Measurements from ENCODE around the gene GOT1.

The GOT1 gene

GRCh38 chr10:99433378-99434020 lies 3.1 kb upstream of the GOT1 start:
- DNase-seq (ENCODE audit: low read depth in 3 of 3), result no peak

- DNase-seq (ENCODE audit: low read depth in 3 of 3), result no peak
Measured at GRCh38 chr10:99432881-99433280, 2.5 kb upstream of the GOT1 start.

- no peak for DNase-seq (ENCODE audit: low read depth in 3 of 3)
Measured at GRCh38 chr10:99432047-99432446, 1.6 kb upstream of the GOT1 start.

- DNase-seq (ENCODE audit: low read depth in 3 of 3), result no peak
Measured at GRCh38 chr10:99431190-99431760, 851 bp upstream of the GOT1 start.

GRCh38 chr10:99430116-99430450 lies 341 bp downstream of the GOT1 start:
- DNase-seq (ENCODE audit: low read depth in 3 of 3), result no peak

GRCh38 chr10:99429517-99430095 lies 818 bp downstream of the GOT1 start:
- no peak for DNase-seq (ENCODE audit: low read depth in 3 of 3)

- no peak for DNase-seq (ENCODE audit: low read depth in 3 of 3)
Measured at GRCh38 chr10:99427566-99428190, 2.7 kb downstream of the GOT1 start.

- DNase-seq (ENCODE audit: low read depth in 3 of 3), result no peak
Measured at GRCh38 chr10:99426689-99427088, 3.7 kb downstream of the GOT1 start.

GRCh38 chr10:99425204-99425603 lies 5.2 kb downstream of the GOT1 start:
- DNase-seq (ENCODE audit: low read depth in 3 of 3), result no peak

- no peak for DNase-seq (ENCODE audit: low read depth in 3 of 3)
Measured at GRCh38 chr10:99424656-99425055, 5.8 kb downstream of the GOT1 start.

GRCh38 chr10:99422529-99423096 lies 7.8 kb downstream of the GOT1 start:
- DNase-seq (ENCODE audit: low read depth in 3 of 3), result no peak

GRCh38 chr10:99421233-99421739 lies 9.1 kb downstream of the GOT1 start:
- DNase-seq (ENCODE audit: low read depth in 3 of 3), result no peak

- no peak for DNase-seq (ENCODE audit: low read depth in 3 of 3)
Measured at GRCh38 chr10:99419688-99420087, 10.7 kb downstream of the GOT1 start.

- DNase-seq (ENCODE audit: low read depth in 3 of 3), result no peak
Measured at GRCh38 chr10:99418910-99419624, 11.4 kb downstream of the GOT1 start.

- DNase-seq (ENCODE audit: low read depth in 3 of 3), result no peak
Measured at GRCh38 chr10:99412099-99412498, 18.3 kb downstream of the GOT1 start.

GRCh38 chr10:99411546-99411945 lies 18.9 kb downstream of the GOT1 start:
- no peak for DNase-seq (ENCODE audit: low read depth in 3 of 3)

GRCh38 chr10:99410876-99411275 lies 19.5 kb downstream of the GOT1 start:
- DNase-seq (ENCODE audit: low read depth in 3 of 3), result no peak

GRCh38 chr10:99410146-99410545 lies 20.3 kb downstream of the GOT1 start:
- no peak for DNase-seq (ENCODE audit: low read depth in 3 of 3)

GRCh38 chr10:99406149-99406548 lies 24.3 kb downstream of the GOT1 start:
- no peak for DNase-seq (ENCODE audit: low read depth in 3 of 3)

GRCh38 chr10:99403674-99404073 lies 26.8 kb downstream of the GOT1 start:
- no peak for DNase-seq (ENCODE audit: low read depth in 3 of 3)

GRCh38 chr10:99399664-99400063 lies 30.8 kb downstream of the GOT1 start:
- DNase-seq (ENCODE audit: low read depth in 3 of 3), result no peak

GRCh38 chr10:99396471-99396870 lies 34.0 kb downstream of the GOT1 start:
- no peak for DNase-seq (ENCODE audit: low read depth in 3 of 3)
